ENCODE measurements around the gene PHOX2A. TPM values are rescaled to one million over a fixed set of nuclear protein-coding genes. Genes with fewer than 3 reads are reported as not detected.

PHOX2A gene
- total and polyA plus RNA-seq, 4 experiments from 2014 or later = not detected

DNA sequence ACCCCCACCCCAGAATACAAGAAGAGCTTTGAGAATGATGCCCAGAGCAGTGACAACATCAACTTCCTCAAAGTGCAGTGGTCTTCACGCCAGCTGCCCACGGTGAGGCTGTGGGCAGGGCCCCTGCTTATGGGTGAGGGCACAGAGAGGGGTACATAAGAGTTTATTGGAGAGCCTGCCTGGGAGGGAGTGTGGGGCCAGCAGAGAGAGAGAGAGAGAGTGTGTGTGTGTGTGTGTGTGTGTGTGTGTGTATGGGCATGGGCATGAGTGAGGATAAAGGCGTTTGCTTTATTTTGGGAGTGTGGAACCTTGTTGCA lies 9.5 kb downstream of the PHOX2A start:
- Histone ChIP-seq H3K4me3 (ENCODE audit: low read length in 2 of 2) (no peak overlapping the region), H3K4me1 (ENCODE audit: insufficient read depth, low read length) (peaks cover 5% of the 10 kb centered on the region), H3K27ac (ENCODE audit: low read depth, low read length) (no peak overlapping the region), H3K27me3 (ENCODE audit: insufficient read depth, low read length) (peaks cover 4% of the 10 kb centered on the region), H3K9me3 (ENCODE audit: control insufficient read depth in 1 of 2, low read length in 2 of 2) (no peaks in the 10 kb centered on the region), H3K36me3 (ENCODE audit: insufficient read depth, low read length) (peaks cover 47% of the 10 kb centered on the region)
- peaks cover 2 to 7% (median 5%) of the 10 kb centered on the region in 4 donors for H3K4me1 Mint-ChIP-seq
- DNase-seq = no peak
- intact Hi-C loops (cut with micrococcal nuclease) = no loop called here
- no peak overlapping the region for H3K4me3 Mint-ChIP-seq
- CTCF ChIA-PET (ENCODE audit: partially characterized antibody) = interaction anchor here (0.8 to 4.9 kb wide), 3 partner anchors 10 to 256 kb away, joined by 3 to 40 read pairs (median 4); partner anchors contain the start of gene INPPL1
- POLR2A ChIA-PET (ENCODE audit: partially characterized antibody) = no interaction called here
- H3K9me3 Mint-ChIP-seq = no peaks in the 10 kb centered on the region
- peaks cover 23 to 66% of the 10 kb centered on the region in 2 donors for H3K36me3 Mint-ChIP-seq
- peak overlapping the region in 4 of 7 donors; percentile 29 to 75 (median 42) for H3K27ac Mint-ChIP-seq
- H3K27me3 Mint-ChIP-seq = peaks cover 2 to 3% of the 10 kb centered on the region in 2 donors

DNA sequence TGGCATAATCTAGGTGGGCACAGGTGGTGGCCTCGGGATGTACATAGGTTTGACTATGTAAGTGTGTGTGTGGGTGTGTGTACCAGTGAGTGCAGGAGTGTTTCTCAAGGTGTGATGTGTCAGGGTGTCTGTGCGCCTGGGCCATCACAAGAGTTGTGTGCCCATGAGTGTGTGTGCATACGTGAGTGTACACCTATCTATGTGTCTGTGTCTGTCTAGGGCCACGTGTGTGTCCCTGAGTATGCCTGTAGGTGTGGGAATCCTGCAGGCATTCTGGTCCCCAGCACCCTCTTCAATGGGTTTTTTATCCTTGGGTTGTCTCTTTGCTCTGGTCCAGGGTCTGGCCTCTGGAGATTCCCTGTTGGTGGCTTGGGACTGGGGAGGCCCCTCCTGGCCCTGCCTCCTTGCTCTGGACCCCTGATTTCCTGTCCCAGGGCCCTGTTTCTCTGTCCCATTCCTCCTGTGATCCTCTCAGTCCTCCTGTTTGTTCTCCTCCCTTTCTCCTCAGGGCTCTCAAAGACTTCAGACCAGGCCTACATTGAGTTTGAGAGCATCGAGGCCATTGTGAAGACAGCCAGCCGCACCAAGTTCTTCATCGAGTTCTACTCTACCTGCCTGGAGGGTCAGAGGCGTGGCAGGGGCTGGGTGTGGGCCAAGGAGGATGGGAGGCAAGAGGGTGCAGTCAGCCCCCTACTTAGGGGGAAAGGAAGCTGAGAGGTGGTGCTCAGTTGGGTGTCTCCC lies 10.0 kb downstream of the PHOX2A start:
- no peaks in the 10 kb centered on the region for H3K4me1 ChIP-seq (ENCODE audit: insufficient read depth, low read length)
- H3K4me3 ChIP-seq (ENCODE audit: low read length in 2 of 2) = no peak overlapping the region
- H3K27me3 ChIP-seq (ENCODE audit: insufficient read depth, low read length) = no peaks in the 10 kb centered on the region
- no peak for DNase-seq
- Mint-ChIP-seq H3K27ac (peak overlapping the region in 4 of 7 donors; percentile 54 to 82 (median 72)), H3K36me3 (peaks cover 28 to 71% of the 10 kb centered on the region in 2 donors), H3K4me3 (no peak overlapping the region), H3K4me1 (peaks cover 0 to 6% (median 1%) of the 10 kb centered on the region in 4 donors), H3K27me3 (peaks cover 0 to 2% of the 10 kb centered on the region in 2 donors), H3K9me3 (no peaks in the 10 kb centered on the region)
- H3K9me3 ChIP-seq (ENCODE audit: control insufficient read depth in 1 of 2, low read length in 2 of 2) = no peaks in the 10 kb centered on the region
- CTCF ChIA-PET (ENCODE audit: partially characterized antibody) = interaction anchor here (0.8 to 4.9 kb wide), 2 partner anchors 10 to 252 kb away, joined by 4 to 40 read pairs; partner anchors contain the start of gene INPPL1
- POLR2A ChIA-PET (ENCODE audit: partially characterized antibody) = no interaction called here
- no peak overlapping the region for H3K27ac ChIP-seq (ENCODE audit: low read depth, low read length)
- peaks cover 49% of the 10 kb centered on the region for H3K36me3 ChIP-seq (ENCODE audit: insufficient read depth, low read length)
- intact Hi-C loops (cut with micrococcal nuclease) = no loop called here

DNA sequence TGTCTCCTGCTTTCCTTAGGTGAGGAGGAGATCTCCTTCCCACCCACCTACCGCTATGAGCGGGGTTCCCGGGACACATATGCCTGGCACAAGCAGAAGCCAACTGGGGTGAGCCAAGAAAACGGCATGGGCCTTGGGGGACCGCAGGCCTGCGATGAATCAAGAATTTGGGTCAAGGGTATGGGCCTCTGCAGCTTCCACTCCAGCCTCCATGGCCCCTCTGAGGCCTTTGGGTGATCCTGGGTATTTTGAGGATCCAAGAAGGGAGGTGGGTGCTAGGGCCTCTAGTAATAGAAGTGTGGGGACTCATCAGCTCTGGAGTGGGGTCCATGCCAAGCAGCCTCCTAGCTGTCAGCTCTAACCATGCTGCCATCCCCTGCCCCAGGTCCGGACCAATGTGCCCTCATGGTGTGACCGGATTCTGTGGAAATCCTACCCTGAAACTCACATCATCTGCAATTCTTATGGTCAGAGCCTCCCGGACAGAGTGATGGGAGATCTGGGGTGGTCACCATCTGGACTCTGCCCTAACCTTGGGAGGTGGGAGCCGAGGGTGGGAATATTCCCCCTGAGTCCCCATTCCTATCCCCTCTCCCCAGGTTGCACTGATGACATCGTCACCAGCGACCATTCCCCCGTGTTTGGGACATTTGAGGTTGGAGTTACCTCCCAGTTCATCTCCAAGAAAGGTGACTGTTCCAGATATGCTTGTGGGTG lies 10.8 kb downstream of the PHOX2A start:
- peak overlapping the region in 2 of 7 donors; percentile 15 to 46 for H3K27ac Mint-ChIP-seq
- no peak overlapping the region for H3K4me3 ChIP-seq (ENCODE audit: low read length in 2 of 2)
- ChIA-PET POLR2A (ENCODE audit: partially characterized antibody) (no interaction called here), CTCF (ENCODE audit: partially characterized antibody) (no interaction called here)
- intact Hi-C loops (cut with micrococcal nuclease) = no loop called here
- no peaks in the 10 kb centered on the region for H3K9me3 ChIP-seq (ENCODE audit: control insufficient read depth in 1 of 2, low read length in 2 of 2)
- H3K4me3 Mint-ChIP-seq = no peak overlapping the region
- no peak overlapping the region for H3K27ac ChIP-seq (ENCODE audit: low read depth, low read length)
- no peaks in the 10 kb centered on the region for H3K27me3 ChIP-seq (ENCODE audit: insufficient read depth, low read length)
- no peaks in the 10 kb centered on the region for H3K9me3 Mint-ChIP-seq
- no peaks in the 10 kb centered on the region for H3K27me3 Mint-ChIP-seq
- H3K4me1 Mint-ChIP-seq = peaks cover 0 to 6% (median 0%) of the 10 kb centered on the region in 4 donors
- DNase-seq = no peak
- H3K36me3 Mint-ChIP-seq = peaks cover 28 to 76% of the 10 kb centered on the region in 2 donors
- H3K36me3 ChIP-seq (ENCODE audit: insufficient read depth, low read length) = peaks cover 56% of the 10 kb centered on the region
- H3K4me1 ChIP-seq (ENCODE audit: insufficient read depth, low read length) = no peaks in the 10 kb centered on the region

DNA sequence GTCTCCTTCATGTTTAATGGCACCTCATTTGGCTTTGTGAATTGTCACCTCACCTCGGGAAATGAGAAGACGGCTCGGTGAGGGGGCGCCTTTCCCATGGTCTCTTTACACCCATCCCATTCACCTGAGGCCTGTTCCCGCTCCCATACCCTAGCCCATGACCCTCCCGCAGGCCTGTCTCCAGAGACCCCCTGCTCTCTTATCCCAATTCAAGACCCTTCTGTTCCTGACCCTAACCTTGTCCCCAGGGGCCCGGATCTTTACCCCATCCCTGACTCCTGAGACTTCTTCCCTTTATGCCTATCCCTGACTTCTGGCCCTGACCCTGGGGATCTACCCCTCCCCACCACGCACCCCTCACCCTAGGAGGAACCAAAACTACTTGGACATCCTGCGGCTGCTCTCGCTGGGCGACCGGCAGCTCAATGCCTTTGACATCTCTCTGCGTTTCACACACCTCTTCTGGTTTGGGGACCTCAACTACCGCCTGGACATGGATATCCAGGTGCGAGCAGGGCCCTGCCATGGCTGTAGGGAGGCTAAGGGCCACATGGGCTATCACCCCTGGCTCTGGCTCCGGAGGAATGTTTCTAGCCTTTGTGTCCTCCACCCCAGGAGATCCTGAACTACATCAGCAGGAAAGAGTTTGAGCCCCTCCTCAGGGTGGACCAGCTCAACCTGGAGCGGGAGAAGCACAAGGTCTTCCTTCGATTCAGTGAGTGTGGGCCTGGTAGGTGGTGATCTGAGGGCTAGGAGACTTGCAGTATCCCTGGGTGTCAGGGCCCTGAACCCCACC lies 11.5 kb downstream of the PHOX2A start:
- peaks cover 0 to 8% (median 0%) of the 10 kb centered on the region in 4 donors for H3K4me1 Mint-ChIP-seq
- POLR2A ChIA-PET (ENCODE audit: partially characterized antibody) = no interaction called here
- peak in 1 of 5 donors; percentile 5 for DNase-seq
- intact Hi-C loops (cut with micrococcal nuclease) = no loop called here
- H3K4me3 Mint-ChIP-seq = no peak overlapping the region
- no peaks in the 10 kb centered on the region for H3K9me3 ChIP-seq (ENCODE audit: control insufficient read depth in 1 of 2, low read length in 2 of 2)
- H3K27me3 ChIP-seq (ENCODE audit: insufficient read depth, low read length) = no peaks in the 10 kb centered on the region
- H3K9me3 Mint-ChIP-seq = no peaks in the 10 kb centered on the region
- CTCF ChIA-PET (ENCODE audit: partially characterized antibody) = interaction anchor here (1.3 kb wide), 1 partner anchor 49 kb away, joined by 3 read pairs; no protein-coding TSS in a partner anchor
- H3K27me3 Mint-ChIP-seq = no peaks in the 10 kb centered on the region
- H3K36me3 Mint-ChIP-seq = peaks cover 28 to 81% of the 10 kb centered on the region in 2 donors
- H3K27ac ChIP-seq (ENCODE audit: low read depth, low read length) = no peak overlapping the region
- peaks cover 56% of the 10 kb centered on the region for H3K36me3 ChIP-seq (ENCODE audit: insufficient read depth, low read length)
- peak overlapping the region in 1 of 7 donors; percentile 53 for H3K27ac Mint-ChIP-seq
- no peak overlapping the region for H3K4me3 ChIP-seq (ENCODE audit: low read length in 2 of 2)
- no peaks in the 10 kb centered on the region for H3K4me1 ChIP-seq (ENCODE audit: insufficient read depth, low read length)

DNA sequence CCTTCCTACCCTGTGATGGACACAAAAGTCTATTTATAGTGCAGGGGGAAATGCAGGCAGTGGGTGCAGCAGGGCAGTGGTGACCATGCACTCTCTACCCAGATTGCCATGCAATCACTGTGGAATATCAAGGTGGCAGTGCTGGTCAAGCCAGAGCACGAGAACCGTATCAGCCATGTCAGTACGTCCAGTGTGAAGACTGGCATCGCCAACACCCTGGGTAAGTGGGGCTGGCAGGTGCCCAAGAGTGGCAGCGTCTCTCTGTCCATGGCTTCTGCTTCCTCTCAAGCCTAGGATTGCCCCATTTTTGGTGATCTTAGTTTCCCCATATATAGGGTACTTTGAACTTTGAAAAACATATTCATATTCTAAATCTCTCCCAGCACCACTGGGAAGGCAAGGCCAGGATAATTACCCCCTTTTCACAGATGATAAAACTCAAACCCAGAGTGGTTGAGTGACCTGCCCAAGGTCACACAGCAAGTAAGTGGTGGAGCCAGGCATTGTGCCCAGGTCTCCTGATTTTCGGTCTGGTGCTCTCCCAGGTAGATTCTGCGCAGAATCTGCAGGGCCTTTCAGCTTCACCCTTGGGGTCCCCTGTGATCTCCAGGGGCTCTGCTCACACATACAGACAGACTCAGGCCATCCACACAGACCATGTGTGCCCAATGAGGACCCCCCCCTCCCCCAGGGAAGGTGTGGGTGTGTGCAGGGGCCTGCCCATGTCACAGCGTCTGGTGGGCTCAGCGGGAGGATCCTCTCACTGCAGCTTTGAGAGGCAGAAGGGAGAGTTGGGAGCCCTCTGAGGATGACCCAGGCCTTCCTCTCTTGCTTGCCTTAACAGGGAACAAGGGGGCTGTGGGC lies 12.3 kb downstream of the PHOX2A start:
- H3K9me3 ChIP-seq (ENCODE audit: control insufficient read depth in 1 of 2, low read length in 2 of 2) = no peaks in the 10 kb centered on the region
- H3K4me3 Mint-ChIP-seq = no peak overlapping the region
- intact Hi-C loops (cut with micrococcal nuclease) = no loop called here
- CTCF ChIA-PET (ENCODE audit: partially characterized antibody) = interaction anchor here (1.3 kb wide), 1 partner anchor 49 kb away, joined by 3 read pairs; no protein-coding TSS in a partner anchor
- no peaks in the 10 kb centered on the region for H3K4me1 ChIP-seq (ENCODE audit: insufficient read depth, low read length)
- no peak overlapping the region for H3K27ac ChIP-seq (ENCODE audit: low read depth, low read length)
- peak in 1 of 5 donors; percentile 17 for DNase-seq
- peaks cover 0 to 11% (median 2%) of the 10 kb centered on the region in 4 donors for H3K4me1 Mint-ChIP-seq
- no peaks in the 10 kb centered on the region for H3K27me3 Mint-ChIP-seq
- H3K36me3 ChIP-seq (ENCODE audit: insufficient read depth, low read length) = peaks cover 56% of the 10 kb centered on the region
- peak overlapping the region in 1 of 7 donors; percentile 51 for H3K27ac Mint-ChIP-seq
- H3K9me3 Mint-ChIP-seq = no peaks in the 10 kb centered on the region
- H3K36me3 Mint-ChIP-seq = peaks cover 28 to 76% of the 10 kb centered on the region in 2 donors
- no peak overlapping the region for H3K4me3 ChIP-seq (ENCODE audit: low read length in 2 of 2)
- H3K27me3 ChIP-seq (ENCODE audit: insufficient read depth, low read length) = no peaks in the 10 kb centered on the region
- POLR2A ChIA-PET (ENCODE audit: partially characterized antibody) = no interaction called here

DNA sequence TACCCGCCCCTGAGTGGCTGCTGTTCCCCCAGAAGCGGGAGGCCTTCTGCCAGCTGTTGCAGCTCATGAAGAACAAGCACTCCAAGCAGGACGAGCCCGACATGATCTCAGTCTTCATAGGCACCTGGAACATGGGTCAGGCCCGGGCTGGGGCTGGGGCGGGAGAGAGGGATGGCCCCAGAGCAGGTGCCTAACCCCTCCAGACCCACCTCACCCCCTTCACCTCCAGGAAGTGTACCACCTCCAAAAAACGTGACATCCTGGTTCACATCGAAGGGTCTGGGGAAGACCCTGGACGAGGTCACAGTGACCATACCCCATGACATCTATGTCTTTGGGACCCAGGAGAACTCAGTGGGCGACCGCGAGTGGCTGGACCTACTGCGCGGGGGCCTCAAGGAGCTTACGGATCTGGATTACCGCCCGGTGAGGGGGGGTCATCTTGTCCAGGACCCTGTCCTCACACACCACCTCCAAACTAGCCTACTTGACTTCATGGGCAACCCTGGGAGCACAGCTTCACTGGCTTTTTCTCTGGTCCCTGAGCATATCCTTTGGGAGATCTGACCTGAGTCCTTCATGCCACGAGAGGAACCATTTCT lies 13.1 kb downstream of the PHOX2A start:
- H3K4me3 Mint-ChIP-seq = no peak overlapping the region
- Histone ChIP-seq H3K36me3 (ENCODE audit: insufficient read depth, low read length) (peaks cover 56% of the 10 kb centered on the region), H3K27ac (ENCODE audit: low read depth, low read length) (no peak overlapping the region), H3K9me3 (ENCODE audit: control insufficient read depth in 1 of 2, low read length in 2 of 2) (no peaks in the 10 kb centered on the region), H3K4me3 (ENCODE audit: low read length in 2 of 2) (no peak overlapping the region), H3K4me1 (ENCODE audit: insufficient read depth, low read length) (peaks cover under 1% of the 10 kb centered on the region), H3K27me3 (ENCODE audit: insufficient read depth, low read length) (no peaks in the 10 kb centered on the region)
- peaks cover 25 to 70% of the 10 kb centered on the region in 2 donors for H3K36me3 Mint-ChIP-seq
- peak overlapping the region in 1 of 7 donors; percentile 51 for H3K27ac Mint-ChIP-seq
- no peaks in the 10 kb centered on the region for H3K9me3 Mint-ChIP-seq
- POLR2A ChIA-PET (ENCODE audit: partially characterized antibody) = no interaction called here
- intact Hi-C loops (cut with micrococcal nuclease) = no loop called here
- CTCF ChIA-PET (ENCODE audit: partially characterized antibody) = interaction anchor here (1.3 kb wide), 1 partner anchor 48 kb away, joined by 3 read pairs; no protein-coding TSS in a partner anchor
- DNase-seq = no peak
- peaks cover 0 to 15% (median 3%) of the 10 kb centered on the region in 4 donors for H3K4me1 Mint-ChIP-seq
- H3K27me3 Mint-ChIP-seq = no peaks in the 10 kb centered on the region

Measured in CD4-positive, alpha-beta memory T cell (primary cell).